Body of pancreas (tissue), 4 donors: ENCODE results near the gene TMEM213.

Source experiments
- CTCF ChIP-seq, 7 experiments: fragments of 450-650 bp in 4 of 7; fragments of 200-600 bp in 3 of 7; sonication (generic) in 3 of 7; IDR thresholded peaks; one replicate each; pipeline ENCODE4 v1.5.1; 2016 to 2019; ENCODE audit warnings: antibody characterized with exemption in 7 of 7
- POLR2A ChIP-seq, 3 donors: fragments of 450-650 bp; IDR thresholded peaks; one replicate each; pipeline ENCODE4 v1.6.1; 2016; ENCODE audit warnings: antibody characterized with exemption in 3 of 3, mild to moderate bottlenecking in 2 of 3

GRCh38 chr7:138834583-138834982, 36.8 kb downstream of the TMEM213 start:
- no peak for TF ChIP-seq CTCF (IDR thresholded peaks at IDR 0.05)
- no peak for TF ChIP-seq POLR2A (IDR thresholded peaks at IDR 0.05)
